Activated naive CD8-positive, alpha-beta T cell treated with anti-CD3 and anti-CD28 coated beads, Interleukin-2, amount 50 U/mL, for 16 hours (primary cell): Measurements from ENCODE around the gene LGR6.
"Not testable (repeated sequence)": the region's sequence is repeated elsewhere in the genome, so short reads cannot be mapped to it uniquely, and the experiment has no call there.

ENCODE experiments used
- DNase-seq: peaks from one replicate; pipeline ENCODE4 v3.0.0-alpha.2; 2020; ENCODE audit warnings: low read depth, low spot score

LGR6 gene

DNA sequence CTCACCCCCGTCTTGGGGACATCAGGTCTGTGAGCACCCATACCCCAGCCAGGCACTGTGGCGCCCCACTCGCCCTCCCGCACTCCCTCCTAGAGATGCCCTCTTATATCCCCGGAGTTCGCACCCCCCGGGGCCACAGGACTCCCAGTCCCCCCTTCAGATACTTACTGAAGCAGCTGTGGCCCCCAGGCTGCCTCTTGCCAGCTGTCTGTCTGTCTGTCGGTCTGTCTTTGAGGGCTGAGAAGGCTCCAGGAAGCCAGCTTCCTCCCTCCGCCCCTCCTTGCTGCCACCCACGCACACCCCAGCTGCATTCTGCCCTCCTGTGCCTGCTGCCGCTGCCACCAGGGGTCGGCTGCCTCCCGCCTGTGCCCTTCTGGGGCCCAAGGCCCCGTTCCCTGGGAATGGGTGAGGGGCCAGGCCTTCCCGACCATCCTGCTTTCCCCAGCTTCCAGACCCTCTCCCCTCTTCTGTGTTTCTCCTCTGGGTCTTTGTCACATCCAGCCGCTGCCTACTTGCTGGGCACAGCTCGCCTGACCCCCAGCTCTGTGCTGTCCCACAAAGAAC, 33.1 kb upstream of the LGR6 start, which contains the start of gene PTPN7:
Gene PTPN7, minus strand, starts transcription at position 226 of the 564 bp plus-strand sequence. CDS start 1,200 bp downstream, outside the sequence.
- peak; percentile 83 for DNase-seq

DNA sequence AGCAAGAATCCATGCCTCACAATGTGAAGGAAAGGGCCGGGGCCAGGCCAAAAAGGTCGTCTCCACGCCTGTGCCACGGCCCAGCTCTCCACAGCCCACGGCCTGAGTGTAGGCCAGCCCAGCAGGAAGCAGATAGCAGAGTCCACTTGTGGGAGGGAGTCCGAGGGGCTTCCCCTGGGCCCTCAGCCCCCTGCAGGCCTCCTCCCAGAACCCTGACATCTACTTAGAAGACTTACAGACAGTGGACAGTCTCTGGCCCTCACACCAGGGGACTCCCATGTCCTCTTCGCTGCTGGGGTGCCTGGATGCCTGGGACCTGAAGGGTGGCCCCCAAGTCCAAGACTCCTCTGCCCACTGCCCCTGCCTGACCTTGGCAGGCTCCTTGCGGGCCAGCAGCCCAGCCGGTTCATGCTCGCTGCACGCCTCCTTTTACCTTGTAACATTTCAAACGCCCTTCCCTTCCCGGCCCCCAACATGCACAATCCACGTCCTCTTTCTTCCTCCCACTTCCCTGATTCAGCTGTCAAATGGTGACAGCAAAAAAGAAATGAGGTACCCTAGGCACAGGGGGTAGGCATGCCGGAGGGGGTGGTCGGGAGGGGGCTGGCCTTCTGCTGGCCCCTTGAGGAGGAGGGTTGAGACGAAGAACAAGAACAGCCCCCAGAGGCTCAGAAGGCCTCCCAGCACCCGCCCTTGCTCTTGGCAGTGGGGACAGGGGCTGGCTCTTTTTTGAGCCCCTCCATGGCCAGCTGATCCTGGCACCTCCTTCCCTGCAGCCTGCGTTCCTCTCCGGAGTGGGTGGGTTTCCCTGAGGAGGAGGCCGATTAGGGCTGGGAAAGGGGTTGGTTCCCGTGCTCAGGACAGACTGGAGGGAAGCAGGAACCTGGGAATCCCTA, 32.2 kb upstream of the LGR6 start:
- no peak for DNase-seq

DNA sequence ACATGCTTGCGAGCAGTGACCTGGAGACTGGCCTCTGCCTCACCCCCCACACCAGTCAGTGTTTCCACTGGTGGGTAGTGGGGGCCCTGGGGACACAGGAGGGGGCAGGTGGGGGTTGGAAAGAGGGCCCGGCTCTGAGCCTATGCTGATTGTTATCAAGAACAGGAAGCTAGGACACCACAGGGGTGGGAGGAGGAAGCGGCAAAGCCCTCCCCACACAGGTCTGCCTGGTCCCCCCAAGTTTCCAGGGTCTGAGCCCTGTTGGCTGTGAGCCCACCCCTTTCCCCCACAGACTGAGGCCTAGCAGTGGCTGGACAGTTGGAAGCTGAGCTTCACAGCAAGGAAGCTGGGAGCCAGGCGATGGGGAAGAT, 31.6 kb upstream of the LGR6 start:
- DNase-seq, result no peak

DNA sequence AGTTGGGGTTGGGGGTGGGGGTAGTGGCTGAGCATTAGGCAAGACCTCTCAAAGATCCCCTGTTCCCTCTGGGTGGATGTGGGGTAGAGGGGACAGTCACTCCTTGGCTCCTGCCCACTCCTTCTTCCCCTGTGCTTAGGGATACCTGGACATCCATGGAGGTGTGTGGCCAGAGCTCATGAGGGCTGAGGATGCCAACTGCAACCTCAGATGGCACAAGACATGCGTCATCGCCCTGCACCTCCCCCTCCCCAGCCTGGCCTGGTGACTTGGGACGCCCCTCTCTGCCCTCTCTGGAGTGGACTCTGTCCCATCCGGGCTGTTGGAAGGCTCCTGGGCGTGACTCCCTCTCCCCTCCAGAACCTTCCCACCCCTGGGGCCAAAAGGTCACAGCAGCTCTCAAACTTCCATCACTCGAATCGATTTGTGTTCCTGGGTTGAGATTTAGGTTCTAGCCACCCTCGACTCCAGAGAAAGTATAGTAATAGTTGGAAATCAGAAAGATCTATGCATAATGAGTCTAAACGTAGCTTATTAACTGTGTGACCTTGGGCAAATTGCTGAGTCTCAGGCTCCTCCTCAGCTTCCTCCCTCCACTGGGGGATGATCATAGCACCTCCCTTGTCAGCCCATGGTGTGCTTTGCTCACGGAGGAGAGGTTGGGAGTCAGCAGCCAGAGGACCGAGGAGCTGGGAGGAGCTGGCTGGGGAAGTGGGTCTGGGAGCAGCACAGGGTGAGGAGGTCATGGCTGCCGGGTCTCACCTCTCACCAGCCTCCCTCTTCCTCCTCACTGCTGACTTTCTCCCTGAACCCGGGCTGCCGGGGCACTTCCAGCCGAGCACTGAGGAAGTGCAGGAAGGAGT, 30.9 kb upstream of the LGR6 start:
- DNase-seq, result no peak

DNA sequence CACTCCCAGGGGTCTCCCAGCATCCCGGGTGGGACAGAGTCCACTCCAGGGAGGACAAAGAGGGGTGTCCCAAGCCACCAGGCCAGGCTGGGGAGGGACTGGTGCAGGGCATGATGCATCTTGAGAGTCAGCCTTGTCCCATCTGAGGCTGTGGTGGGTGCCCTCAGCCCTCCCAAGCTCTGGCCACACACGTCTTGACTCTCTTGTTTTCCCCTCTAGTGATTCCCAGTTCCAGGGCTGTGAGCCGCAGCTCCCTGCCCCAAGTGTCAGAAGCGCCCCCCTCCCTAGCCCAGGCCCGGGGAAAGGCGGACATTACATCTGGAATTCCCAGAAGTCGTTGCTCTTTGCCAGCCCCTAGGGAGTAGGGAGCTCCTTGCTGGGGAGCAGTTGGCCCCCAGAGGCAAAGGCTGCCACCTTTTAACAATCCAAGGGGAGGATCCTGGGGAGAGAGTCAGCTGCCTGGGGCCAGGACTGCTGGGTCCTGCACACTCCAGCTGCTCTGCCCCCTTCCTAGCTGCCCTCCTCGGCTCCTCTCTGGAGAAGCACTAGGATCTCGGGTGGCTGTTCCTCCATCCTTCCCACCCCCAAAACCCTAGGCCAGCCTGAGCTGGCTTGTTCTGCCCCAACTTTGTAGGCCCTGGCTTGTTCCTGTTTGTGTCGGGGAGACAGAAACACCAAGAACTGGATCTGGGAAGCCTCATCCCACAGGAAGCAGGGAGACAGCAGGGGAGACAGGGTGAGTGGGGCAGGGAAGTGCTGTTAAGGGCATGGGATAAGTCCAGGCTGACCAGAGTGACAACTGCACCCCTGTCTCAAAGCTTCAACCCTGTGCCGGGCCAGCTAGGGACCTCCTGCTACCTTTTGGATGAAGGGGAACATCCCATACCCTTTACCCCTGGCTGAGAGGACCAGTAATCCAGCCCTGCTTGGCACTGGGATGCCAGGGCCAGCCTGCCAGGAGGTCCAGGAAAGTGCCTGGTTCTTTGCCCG, 30.0 kb upstream of the LGR6 start:
- DNase-seq, result no peak

DNA sequence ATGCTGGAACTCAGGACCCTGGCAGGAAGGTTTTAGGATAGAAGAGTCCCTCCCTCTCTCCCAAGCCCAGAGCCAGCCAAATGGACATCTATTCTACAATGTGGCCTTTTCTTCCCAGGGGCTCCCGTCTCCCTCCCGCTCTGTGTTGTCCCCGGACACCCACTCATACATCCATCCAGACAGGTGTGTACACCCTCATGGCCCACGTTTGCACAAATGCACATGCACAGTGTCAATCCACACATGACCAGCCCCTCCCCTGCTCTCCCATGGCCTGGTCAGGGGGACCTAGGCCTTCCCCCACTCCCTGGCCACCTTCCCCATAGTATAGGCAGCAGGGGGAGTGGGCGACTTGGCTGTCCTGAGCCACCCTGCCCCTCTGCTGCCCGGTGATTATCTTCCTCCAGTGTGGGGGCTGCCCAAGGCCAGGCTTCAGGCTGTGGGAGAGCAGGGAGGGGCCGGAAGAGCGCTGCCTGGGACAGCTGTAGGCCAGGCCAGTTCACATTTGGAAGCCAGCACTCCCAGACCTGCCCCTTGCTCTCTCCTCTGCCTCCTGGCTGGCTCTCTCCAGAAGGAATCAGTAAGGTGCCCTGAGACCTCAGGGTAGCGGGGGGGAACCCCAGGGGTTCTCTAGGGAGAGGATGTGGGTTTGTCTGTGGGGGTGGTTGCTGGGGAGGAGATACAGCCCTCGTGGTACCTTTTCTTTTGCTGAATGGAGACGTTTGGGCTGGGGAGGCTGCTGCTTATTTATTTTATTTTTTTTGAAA, 29.1 kb upstream of the LGR6 start:
- no peak for DNase-seq

DNA sequence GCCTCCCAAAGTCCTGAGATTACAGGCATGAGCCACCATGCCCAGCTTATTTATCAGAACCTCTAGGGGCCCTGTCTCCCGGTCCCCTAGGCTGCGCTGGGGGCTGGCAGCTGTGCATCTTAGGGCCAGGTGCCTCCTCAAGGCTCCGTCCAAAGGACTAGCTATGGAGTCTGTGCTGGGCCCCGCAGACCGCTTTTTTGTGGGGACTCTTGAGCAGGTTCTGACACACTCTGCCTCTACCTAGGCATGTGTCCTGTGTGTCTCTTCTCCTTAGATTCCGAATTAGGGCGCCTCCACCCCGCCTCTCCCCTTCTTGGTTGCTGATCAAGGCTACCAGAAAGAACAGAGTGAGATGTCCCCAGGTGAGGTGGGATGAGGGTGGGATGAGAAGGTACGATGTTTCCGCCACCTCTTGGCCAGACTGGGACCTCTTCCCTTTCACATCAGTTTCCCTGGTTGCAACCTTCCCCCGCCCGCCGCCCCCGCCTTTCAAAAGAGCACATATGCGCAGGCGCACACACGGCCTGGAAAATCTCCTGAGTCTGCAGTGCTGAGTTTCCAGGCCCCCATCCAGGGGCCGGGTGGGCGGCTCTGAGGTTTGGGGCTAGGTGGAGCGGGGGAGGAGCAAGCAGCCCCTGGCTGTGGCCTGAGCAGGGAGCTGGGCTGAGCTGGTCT, 28.2 kb upstream of the LGR6 start:
- DNase-seq, result no peak

DNA sequence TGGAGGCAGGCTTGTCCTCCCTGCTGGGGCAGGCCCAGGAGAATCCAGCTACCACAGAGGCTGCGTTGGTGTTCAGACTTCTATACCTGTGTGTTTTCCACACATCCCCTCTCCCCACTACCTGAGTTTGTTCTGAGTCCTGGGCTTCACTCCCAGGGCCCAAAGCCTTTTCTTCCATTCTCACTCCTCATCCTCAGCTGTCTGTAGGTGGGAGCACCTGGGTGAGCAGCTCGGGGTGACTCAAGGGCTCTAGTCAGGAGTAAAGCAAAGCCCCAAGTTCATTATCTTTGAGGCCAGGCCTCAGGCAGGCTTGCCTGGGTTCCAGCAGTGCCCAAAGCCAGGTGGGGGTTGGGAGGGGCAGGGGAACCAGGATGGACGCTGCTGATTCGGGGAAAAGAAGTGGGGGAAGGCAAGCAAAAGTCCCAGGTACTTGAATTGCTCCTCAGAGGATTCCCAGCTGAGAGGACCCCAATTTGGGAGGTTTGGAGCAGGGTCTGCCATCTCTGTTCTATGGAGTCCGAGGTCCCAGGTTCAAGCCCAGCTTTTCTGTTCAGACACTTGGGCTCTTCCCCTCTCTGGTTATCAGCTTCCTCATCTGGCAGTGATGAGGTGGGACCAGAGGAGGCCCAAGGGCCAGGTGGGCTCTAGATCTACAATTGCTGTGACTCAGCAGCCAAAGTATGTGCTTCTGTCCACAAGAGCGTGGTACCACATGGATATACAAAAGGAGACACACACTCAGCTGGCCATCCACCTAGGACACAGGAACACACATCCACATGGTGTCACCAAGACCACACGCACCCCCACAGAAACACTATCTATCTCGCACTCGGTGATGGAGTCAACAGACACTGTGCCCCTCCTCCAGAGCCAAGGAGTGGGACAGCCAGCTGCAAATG, 27.4 kb upstream of the LGR6 start:
- DNase-seq, result no peak

DNA sequence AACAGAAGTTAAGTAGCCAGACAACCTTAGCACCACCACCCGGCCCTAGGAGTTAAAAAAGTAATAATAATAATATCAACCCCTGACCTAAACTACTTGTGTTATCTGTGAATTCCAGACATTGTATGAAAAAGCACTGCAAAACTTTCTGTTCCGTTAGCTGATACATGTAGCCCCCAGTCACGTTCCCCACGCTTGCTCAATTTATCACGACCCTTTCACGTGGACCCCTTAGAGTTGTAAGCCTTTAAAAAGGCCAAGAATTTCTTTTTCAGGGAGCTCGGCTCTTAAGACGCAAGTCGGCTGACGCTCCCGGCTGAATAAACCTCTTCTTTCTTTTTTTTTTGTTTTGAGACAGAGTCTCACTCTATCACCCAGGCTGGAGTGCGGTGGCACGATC, 26.5 kb upstream of the LGR6 start:
- not testable (repeated sequence) for DNase-seq

DNA sequence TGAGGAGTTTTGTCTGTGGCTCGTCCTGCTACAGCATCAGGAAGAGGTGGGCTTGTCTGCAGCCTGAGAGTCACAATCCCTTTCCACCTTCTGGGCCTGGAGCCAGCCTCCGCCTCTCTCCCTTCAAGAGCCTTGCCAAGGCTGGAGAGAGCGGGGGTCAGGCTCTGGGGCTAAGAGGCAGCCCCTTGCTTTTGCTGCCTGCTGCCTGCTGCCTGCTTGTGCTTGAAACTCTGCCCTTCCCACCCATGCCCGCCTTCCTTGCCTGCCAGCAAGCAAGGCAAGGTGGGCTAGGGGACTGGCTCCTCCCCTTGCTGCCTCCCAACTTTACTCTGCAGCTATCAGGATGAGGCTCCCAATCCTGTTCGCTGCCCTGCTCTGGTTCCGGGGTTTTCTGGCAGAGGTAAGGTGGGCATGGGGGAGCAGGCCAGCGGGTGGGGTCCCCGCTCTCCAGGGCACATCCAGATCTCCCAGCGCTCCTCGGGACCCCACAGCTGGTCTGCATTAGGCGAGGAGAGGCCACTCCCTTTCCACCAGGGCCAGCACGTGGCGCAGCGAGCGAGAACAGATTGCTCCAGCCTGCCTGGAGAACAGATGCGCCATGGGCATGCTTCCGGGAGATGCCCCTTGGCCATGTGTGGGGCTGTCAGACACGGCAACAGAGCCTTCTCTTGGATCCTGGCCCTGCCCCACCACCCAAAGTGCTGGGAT, 25.7 kb upstream of the LGR6 start:
- DNase-seq, result no peak

DNA sequence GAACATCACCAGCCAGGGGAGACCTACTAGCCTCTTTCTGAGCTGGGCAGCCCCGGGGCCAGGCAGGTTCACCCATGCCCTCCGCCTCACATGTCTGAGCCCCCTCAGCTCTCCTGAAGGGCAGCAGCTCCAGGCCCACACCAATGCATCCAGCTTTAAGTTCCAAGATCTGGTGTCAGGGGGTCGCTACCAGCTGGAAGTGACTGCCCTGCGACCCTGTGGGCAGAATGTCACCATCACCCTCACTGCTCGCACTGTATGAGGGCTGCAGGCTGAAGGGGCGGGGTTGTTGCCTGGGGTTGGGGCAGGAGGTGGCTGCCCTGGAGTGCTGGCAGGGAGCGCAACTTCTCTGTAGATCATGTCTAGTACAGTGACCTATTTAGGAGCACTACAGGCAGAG, 24.7 kb upstream of the LGR6 start:
- DNase-seq, result no peak

DNA sequence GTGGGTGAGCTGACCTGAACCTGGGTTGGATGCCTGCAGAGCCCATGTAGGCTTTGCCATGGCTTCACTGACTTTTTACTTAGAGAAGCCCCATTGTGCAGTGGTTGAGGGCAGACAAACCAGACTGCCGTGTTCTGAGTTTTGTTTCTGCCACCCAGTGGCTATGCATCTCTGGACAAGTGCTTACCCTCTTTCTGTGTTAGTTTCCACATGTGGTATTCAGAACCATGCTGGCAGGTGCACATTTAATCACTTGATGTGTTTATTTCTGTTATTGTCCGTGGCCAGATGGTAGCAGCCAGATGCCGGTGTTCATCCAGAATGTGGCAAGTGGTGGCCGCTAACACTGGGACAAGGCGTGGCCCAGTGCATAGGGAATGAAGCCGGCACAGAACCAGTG, 22.9 kb upstream of the LGR6 start:
- DNase-seq, result no peak

DNA sequence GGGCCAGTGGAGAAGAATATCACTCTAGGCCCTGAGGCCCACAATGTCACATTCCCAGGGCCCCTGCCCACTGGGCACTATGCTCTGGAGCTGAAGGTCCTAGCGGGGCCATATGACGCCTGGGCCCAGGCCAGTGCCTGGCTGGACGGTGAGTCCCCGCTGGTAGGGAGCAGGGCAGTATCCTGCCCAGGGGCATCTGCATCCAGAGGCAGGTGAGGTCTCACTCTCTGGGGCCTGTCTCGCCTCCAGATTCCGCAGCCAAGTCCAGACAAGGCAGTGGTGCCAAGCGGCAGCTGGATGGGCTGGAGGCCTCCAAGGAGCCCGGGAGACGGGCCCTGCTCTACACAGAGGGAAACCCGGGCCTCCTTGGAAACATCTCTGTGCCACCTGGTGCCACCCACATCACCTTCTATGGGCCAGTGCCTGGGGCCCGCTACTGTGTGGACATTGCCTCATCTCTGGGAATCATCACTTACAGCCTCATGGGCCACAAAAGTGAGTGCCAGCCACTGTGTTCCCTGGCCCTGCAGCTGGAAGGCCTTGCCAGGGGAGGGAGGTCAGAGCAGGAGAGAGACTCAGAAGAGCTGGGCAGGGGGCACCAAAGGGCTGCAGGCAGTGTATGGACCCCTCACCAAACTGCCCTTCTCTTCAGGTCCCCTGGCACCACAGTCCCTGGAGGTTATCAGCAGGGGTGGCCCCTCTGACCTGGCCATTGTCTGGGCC, 22.1 kb upstream of the LGR6 start:
- no peak for DNase-seq

DNA sequence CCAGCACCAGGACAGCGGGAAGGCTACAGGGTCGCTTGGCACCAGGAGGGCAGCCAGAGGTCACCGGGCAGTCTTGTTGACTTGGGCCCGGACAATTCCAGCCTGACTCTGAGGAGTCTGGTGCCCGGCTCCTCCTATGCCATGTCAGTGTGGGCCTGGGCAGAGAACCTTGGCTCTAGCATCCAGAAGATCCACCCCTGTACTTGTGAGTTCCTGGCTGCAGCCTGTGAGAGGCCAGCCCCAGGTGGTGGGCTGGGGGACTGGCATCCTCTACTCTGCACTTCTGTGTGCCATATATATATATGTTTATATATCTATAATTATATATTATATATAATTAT, 21.6 kb upstream of the LGR6 start:
- no peak for DNase-seq

DNA sequence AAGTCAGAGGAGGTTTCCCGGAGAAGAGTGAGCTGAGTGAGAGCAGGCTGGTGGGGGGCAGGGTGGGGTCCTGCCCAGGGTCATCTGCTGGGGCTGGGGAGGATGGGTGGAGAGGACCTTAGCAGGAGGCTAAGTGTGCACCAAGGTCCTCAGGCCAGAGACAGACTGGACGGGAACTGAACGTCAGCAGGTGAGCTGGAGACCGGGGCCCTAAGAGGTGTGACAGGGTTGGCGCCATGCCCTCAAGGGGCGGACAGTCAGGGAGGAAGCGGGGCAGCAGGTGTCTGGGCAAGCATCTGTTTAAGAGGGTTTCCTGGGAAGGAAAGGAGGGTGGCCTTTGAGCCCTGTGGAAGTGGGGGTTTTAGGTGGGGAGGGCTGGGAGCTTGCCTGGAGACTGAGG, 19.6 kb upstream of the LGR6 start:
- DNase-seq, result no peak

DNA sequence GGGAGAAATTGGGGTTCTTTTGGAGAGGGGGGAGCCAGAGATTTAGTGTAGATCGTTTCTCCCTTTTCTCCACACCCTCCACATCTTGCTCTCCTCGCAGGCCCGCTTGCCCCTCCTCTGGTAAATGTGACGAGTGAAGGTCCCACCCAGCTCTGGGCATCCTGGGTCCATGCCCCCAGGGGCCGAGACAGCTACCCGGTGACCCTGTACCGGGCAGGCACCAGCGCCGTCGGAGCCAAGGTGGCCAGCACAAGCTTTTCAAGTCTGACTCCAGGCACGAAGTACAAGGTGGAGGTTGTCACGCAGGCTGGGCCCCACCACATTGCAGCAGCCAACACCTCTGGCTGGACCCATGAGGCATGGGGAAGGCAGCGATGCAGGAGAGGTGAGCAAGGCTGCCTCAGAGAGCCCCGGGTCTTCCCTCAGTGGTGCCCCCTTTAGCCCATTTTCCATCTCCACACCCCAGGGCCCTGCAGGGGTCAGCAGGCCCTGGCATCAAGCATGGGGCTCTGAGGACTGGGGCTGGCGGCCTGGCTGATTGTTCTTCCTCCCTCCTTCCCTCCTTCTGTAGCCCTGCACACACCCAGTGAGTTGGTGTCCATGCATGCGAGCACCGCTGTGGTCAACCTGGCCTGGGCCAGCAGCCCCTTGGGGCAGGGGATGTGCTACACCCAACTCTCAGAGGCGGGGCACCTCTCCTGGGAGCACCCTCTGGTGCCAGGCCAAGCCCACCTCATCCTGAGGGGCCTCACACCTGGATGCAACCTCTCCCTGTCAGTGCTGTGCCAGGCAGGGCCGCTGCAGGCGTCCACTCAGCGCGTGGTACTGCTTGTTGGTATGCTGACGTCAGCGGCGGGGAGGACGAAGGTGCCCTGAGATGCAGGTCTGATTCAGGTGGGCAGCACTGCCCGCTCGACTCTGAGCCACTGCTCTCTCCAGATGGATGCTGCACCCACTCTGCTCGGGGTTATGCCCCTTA, 16.4 kb upstream of the LGR6 start:
- no peak for DNase-seq
